ENCODE measurements around the gene SFR1. TPM values are rescaled to one million over a fixed set of nuclear protein-coding genes. Genes with fewer than 3 reads are reported as not detected.
"Not testable (repeated sequence)": the region's sequence is repeated elsewhere in the genome, so short reads cannot be mapped to it uniquely, and the experiment has no call there.

Gene SFR1
- total and polyA plus RNA-seq, 12 donors: 3.1 to 12.2 (median 5.7) TPM

DNA sequence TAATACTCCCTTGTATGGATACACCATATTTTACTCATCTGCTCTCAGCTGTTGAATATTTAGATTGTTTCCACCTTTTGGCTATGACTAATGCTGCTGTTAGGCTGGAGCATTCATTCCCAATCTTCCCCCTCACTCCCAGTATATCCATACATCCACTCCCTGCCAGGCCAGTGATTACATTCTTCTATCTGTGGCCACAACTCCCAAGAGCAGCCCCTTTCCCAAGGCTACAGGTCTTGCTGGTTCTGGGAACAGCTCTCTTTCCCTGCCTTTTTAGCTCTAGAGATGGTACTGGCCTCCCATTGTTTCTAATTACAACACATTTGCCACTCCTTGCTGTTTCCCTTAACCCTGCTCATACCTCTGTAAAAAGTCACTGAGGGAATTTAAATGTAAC is 28.2 kb downstream of the SFR1 start:
- intact Hi-C loops (cut with DNase I): no loop called here
- H3K9me3 ChIP-seq (replicated peaks in 1 of 3): no peaks in the 10 kb centered on the region
- no peaks in the 10 kb centered on the region for H3K36me3 ChIP-seq (replicated peaks in 1 of 2)
- TF ChIP-seq POLR2A (IDR thresholded peaks at IDR 0.05): no peak
- TF ChIP-seq, protein P1, sequence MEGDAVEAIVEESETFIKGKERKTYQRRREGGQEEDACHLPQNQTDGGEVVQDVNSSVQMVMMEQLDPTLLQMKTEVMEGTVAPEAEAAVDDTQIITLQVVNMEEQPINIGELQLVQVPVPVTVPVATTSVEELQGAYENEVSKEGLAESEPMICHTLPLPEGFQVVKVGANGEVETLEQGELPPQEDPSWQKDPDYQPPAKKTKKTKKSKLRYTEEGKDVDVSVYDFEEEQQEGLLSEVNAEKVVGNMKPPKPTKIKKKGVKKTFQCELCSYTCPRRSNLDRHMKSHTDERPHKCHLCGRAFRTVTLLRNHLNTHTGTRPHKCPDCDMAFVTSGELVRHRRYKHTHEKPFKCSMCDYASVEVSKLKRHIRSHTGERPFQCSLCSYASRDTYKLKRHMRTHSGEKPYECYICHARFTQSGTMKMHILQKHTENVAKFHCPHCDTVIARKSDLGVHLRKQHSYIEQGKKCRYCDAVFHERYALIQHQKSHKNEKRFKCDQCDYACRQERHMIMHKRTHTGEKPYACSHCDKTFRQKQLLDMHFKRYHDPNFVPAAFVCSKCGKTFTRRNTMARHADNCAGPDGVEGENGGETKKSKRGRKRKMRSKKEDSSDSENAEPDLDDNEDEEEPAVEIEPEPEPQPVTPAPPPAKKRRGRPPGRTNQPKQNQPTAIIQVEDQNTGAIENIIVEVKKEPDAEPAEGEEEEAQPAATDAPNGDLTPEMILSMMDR (IDR thresholded peaks at IDR 0.05): no peak
- H3K4me3 ChIP-seq: no peak overlapping the region
- no peaks in the 10 kb centered on the region for H3K27me3 ChIP-seq
- no peak for DNase-seq
- no peaks in the 10 kb centered on the region for H3K4me1 ChIP-seq (replicated peaks in 1 of 2)
- no peak overlapping the region for H3K27ac ChIP-seq

DNA sequence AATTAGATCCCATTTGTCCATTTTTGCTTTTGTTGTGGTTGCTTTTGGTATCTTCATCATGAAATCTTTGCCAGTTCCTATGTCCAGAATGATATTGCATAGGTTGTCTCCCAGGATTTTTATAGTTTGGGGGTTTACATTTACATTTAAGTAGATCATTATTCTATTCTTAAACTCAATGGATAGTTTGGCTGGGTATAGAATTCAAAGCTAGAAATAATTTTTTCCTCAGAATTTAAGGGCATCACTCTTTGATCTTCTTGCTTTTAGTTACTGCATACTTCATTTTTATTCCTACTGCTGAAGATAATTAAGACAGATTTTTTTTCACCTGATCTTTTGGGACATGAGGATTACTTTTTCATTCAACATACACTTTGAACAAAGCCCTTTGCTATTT is 29.8 kb downstream of the SFR1 start:
- Histone ChIP-seq H3K27ac (no peak overlapping the region), H3K4me3 (no peak overlapping the region), H3K9me3 (replicated peaks in 1 of 3) (no peaks in the 10 kb centered on the region), H3K4me1 (replicated peaks in 1 of 2) (no peaks in the 10 kb centered on the region), H3K27me3 (no peaks in the 10 kb centered on the region), H3K36me3 (replicated peaks in 1 of 2) (no peaks in the 10 kb centered on the region)
- intact Hi-C loops (cut with DNase I): no loop called here
- TF ChIP-seq, protein P1 (IDR thresholded peaks at IDR 0.05): no peak
- TF ChIP-seq POLR2A (IDR thresholded peaks at IDR 0.05): no peak
- DNase-seq: no peak

DNA sequence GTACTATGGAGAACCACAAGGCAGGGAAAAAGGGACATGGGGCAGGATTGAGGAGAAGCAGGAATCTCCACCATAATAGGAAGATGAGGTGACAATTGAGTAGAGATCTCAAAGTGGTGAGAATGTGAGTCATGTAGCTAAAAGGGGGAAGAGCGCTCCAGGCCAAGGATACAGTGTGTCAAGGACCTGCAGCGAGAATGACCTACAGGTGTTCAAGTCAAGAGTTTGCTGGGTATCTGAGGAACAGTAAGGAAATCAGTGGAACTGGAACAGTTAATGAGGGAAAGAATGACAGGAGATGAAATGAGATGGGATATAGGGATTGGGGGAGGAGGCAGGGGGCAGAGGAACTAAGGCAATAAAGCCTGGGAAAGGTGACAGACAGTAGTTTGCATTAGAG is 33.6 kb downstream of the SFR1 start:
- H3K36me3 ChIP-seq (replicated peaks in 1 of 2): no peaks in the 10 kb centered on the region
- H3K27me3 ChIP-seq: no peaks in the 10 kb centered on the region
- WGBS, 4 donors: 71 to 84% (median 72%) methylated on average over 2 of the region's 2 CpGs
- H3K27ac ChIP-seq: no peak overlapping the region
- TF ChIP-seq, protein P1 (IDR thresholded peaks at IDR 0.05): no peak
- no peak for TF ChIP-seq POLR2A (IDR thresholded peaks at IDR 0.05)
- no peaks in the 10 kb centered on the region for H3K4me1 ChIP-seq (replicated peaks in 1 of 2)
- DNase-seq: no peak
- H3K9me3 ChIP-seq (replicated peaks in 1 of 3): no peaks in the 10 kb centered on the region
- H3K4me3 ChIP-seq: no peak overlapping the region
- intact Hi-C loops (cut with DNase I): no loop called here

DNA sequence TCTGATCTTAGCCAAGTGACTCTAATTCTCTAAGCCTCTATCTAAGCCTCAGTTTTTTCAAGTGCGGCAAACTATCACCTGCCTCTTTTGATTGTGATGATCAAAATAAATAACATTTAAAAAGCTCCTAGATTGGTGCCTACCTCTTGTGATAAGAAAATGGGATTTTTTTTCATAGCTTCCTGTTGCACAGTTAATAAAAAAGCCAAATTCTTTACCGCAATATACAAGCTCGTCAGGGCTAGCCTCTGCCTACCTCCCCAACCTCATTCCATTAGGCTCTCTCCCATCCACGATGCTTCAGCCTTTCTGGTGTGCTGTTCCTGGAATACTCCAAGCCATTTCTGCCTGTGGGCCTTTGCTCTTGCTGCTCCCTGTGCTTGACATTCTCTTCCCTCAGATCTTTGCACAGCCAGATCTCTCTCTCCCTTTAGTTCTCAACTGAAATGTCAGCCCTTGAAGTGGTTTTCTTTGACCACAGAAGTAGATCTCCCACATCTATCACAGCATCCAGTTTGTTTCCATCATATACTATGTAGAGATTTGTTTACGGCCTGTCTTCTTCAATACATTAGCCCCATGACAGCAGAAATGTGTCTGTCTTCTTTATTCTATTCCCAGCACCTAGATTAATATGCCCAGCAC is 48.8 kb downstream of the SFR1 start:
- TF ChIP-seq, protein P1 (IDR thresholded peaks at IDR 0.05): no peak
- TF ChIP-seq POLR2A (IDR thresholded peaks at IDR 0.05): no peak
- WGBS, 4 donors: 88 to 92% (median 91%) methylated on average over 5 of the region's 5 CpGs
- DNase-seq: no peak
- no peaks in the 10 kb centered on the region for H3K27me3 ChIP-seq
- no peak overlapping the region for H3K4me3 ChIP-seq
- intact Hi-C loops (cut with DNase I): no loop called here
- no peaks in the 10 kb centered on the region for H3K36me3 ChIP-seq (replicated peaks in 1 of 2)
- no peak overlapping the region for H3K27ac ChIP-seq
- no peaks in the 10 kb centered on the region for H3K9me3 ChIP-seq (replicated peaks in 1 of 3)
- H3K4me1 ChIP-seq (replicated peaks in 1 of 2): no peaks in the 10 kb centered on the region

DNA sequence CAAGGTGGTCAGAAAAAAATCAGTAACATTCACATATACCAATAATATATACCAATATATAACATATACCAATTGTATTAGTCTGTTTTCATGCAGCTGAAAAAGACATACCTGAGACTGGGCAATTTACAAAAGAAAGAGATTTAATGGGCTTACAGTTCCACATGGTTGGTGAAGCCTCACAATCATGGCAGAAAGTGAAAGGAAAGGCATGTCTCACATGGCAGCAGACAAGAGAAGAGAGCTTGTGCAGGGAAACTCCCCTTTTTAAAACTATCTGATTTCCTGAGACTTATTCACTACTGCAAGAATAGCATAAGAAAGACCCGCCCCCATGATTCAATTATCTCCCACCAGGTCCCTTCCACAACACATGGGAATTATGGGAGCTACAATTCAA is 52.2 kb downstream of the SFR1 start:
- DNase-seq; intact Hi-C loops (cut with DNase I); H3K4me3 ChIP-seq; H3K4me1 ChIP-seq (replicated peaks in 1 of 2); H3K27me3 ChIP-seq; H3K36me3 ChIP-seq (replicated peaks in 1 of 2); H3K27ac ChIP-seq; H3K9me3 ChIP-seq (replicated peaks in 1 of 3): not testable (repeated sequence)
- 62 to 86% (median 75%) methylated on average over 1 of the region's 1 CpG for WGBS, 4 donors
